GM18505 (cell line): ENCODE data around the gene IRX6.

Source experiments
- ATAC-seq: cut with Tn5 transposase; IDR thresholded peaks from one replicate; pipeline ENCODE4 v1.9.1; 2021; ENCODE audit not compliant: unreplicated experiment
- POLR2A ChIP-seq: IDR thresholded peaks from 4 replicates; pipeline ENCODE4 v1.6.1; 2011; ENCODE audit warnings: borderline replicate concordance; ENCODE audit not compliant: insufficient read depth, insufficient read length; ENCODE audit errors: extremely low read depth

The IRX6 gene

DNA sequence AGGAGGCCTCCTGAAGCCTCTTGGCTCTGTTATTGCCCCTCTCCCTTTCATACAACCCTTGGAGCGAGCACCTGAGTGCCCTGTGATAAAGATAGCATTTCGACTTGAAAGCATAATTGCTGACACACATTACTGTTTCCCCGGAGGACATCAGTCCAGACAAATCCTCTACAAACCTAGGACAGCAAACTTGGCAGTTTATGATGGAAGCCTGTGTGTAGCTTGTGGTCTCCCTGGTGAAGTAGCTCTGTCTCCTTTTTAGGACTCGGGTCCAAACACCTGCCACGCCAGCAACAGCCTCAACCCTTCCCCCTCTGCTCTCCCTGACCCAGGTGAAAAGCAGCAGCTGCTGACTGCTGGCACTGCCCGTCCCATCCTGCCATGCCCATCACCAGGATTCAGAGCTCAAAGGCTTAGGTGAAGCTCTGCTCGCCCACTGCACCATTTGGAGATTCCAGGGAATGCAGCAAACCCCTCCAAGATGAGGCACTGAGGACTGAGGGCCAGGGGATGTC, 55.9 kb downstream of the IRX6 start:
- no peak for ATAC-seq
- no peak for TF ChIP-seq POLR2A
